HepG2 (cell line): Measurements from ENCODE around the gene TCAP. TPM values are rescaled to one million over a fixed set of nuclear protein-coding genes. Genes with fewer than 3 reads are reported as not detected.
A peak's percentile ranks its signal among the peaks of the same experiment; 100 is the strongest.

Experiments used
- ATF2 ChIP-seq: sonication (generic); formaldehyde crosslinking; IDR thresholded peaks from 2 replicates; pipeline ENCODE4 v1.4.0; 2020; ENCODE audit warnings: missing genetic modification reagents
- ELF3 ChIP-seq: IDR thresholded peaks from 2 replicates; pipeline ENCODE4 v1.6.1; 2016; ENCODE audit warnings: missing genetic modification reagents, missing compliant biosample characterization
- GATAD1 ChIP-seq: IDR thresholded peaks from 2 replicates; pipeline ENCODE4 v1.6.1; 2016; ENCODE audit warnings: missing genetic modification reagents, missing compliant biosample characterization
- HNRNPH1 ChIP-seq: fragments of 200-400 bp; formaldehyde crosslinking; optimal IDR thresholded peaks from 2 replicates; pipeline ENCODE3; 2017; ENCODE audit warnings: mild to moderate bottlenecking, low read depth, low read length
- MAF1 ChIP-seq: sonication (generic); formaldehyde crosslinking; IDR thresholded peaks from 2 replicates; pipeline ENCODE4 v1.5.0; 2020; ENCODE audit warnings: missing genetic modification reagents, borderline replicate concordance
- MATR3 ChIP-seq: sonication (generic); formaldehyde crosslinking; IDR thresholded peaks from 2 replicates; pipeline ENCODE4 v1.4.0; 2020; ENCODE audit warnings: missing genetic modification reagents
- MTA1 ChIP-seq: sonication (generic); formaldehyde crosslinking; IDR thresholded peaks from 2 replicates; pipeline ENCODE4 v1.4.0; 2020; ENCODE audit warnings: missing genetic modification reagents, mild to moderate bottlenecking, borderline replicate concordance
- NFE2L2 ChIP-seq: fragments of 150-350 bp; IDR thresholded peaks from 2 replicates; pipeline ENCODE4 v1.6.1; 2014; ENCODE audit warnings: low read length
- POLR2AphosphoS5 ChIP-seq: IDR thresholded peaks from 2 replicates; pipeline ENCODE4 v1.6.1; 2012; ENCODE audit warnings: low read depth, low read length
- TP53 ChIP-seq: sonication (generic); formaldehyde crosslinking; conservative IDR thresholded peaks from 2 replicates; pipeline ENCODE4 v1.4.0; 2020; ENCODE audit warnings: missing genetic modification reagents
- ZNF263 ChIP-seq: sonication (generic); formaldehyde crosslinking; IDR thresholded peaks from 2 replicates; pipeline ENCODE4 v1.4.0; 2020; ENCODE audit warnings: missing genetic modification reagents
- ZNF329 ChIP-seq: sonication (generic); formaldehyde crosslinking; IDR thresholded peaks from 2 replicates; pipeline ENCODE4 v1.9.0; 2021; ENCODE audit warnings: low read depth, mild to moderate bottlenecking, missing genetic modification reagents
- ZNF512B ChIP-seq: sonication (generic); formaldehyde crosslinking; IDR thresholded peaks from 2 replicates; pipeline ENCODE4 v1.5.1; 2020; ENCODE audit warnings: missing genetic modification reagents, mild to moderate bottlenecking, borderline replicate concordance
- ZNF609 ChIP-seq: sonication (generic); formaldehyde crosslinking; IDR thresholded peaks from 2 replicates; pipeline ENCODE4 v1.4.0; 2020; ENCODE audit warnings: mild to moderate bottlenecking, missing genetic modification reagents, borderline replicate concordance
- ZNF660 ChIP-seq: sonication (generic); formaldehyde crosslinking; IDR thresholded peaks from 2 replicates; pipeline ENCODE4 v1.5.1; 2020; ENCODE audit warnings: mild to moderate bottlenecking, low read depth, missing genetic modification reagents, borderline replicate concordance
- ZNF670 ChIP-seq: sonication (generic); formaldehyde crosslinking; IDR thresholded peaks from 2 replicates; pipeline ENCODE4 v1.8.0; 2022; ENCODE audit warnings: mild to moderate bottlenecking, missing genetic modification reagents, borderline replicate concordance
- ZNF773 ChIP-seq: sonication (generic); formaldehyde crosslinking; IDR thresholded peaks from 2 replicates; pipeline ENCODE4 v1.4.0; 2020; ENCODE audit warnings: missing genetic modification reagents, borderline replicate concordance
- ZSCAN30 ChIP-seq: sonication (generic); formaldehyde crosslinking; IDR thresholded peaks from 2 replicates; pipeline ENCODE4 v1.5.0; 2020; ENCODE audit warnings: mild to moderate bottlenecking, missing genetic modification reagents
- polyA plus RNA-seq, 8 experiments: library from polyadenylated mRNA; depleted of rRNA in 3 of 8; stranded (reverse) in 7 of 8; unstranded in 1 of 8; fragments of >200 nt; fragmentation: Illumina TruSeq in 4 of 8; extraction: Trizol in 4 of 8; gene quantifications; 2 replicates each; pipeline versions ENCODE4 v1.2.1 to v1.2.3, GENCODE V29; 2011 to 2016; ENCODE audit warnings: low read depth in 4 of 8, missing spikeins in 1 of 8, mixed read lengths in 1 of 8; ENCODE audit not compliant: insufficient read depth in 1 of 8
- total RNA-seq, 5 experiments: library from RNA; depleted of rRNA; stranded (reverse); fragments of >200 nt; fragmentation: Illumina TruSeq; extraction: Trizol; gene quantifications; 2 replicates each; pipeline ENCODE4 v1.2.3, GENCODE V29; 2016; ENCODE audit warnings: low read depth in 1 of 5
- TF ChIP-seq, protein P1 (sequence below): sonication (generic); formaldehyde crosslinking; IDR thresholded peaks from 2 replicates; pipeline ENCODE4 v1.8.0; 2022; ENCODE audit warnings: mild to moderate bottlenecking, missing genetic modification reagents, moderate library complexity

The TCAP gene
- total and polyA plus RNA-seq, 2 of the 13 experiments (the other 11 are each of a cell fraction or from before 2014, with no cell fraction given), result 0.24 to 0.65 TPM

DNA sequence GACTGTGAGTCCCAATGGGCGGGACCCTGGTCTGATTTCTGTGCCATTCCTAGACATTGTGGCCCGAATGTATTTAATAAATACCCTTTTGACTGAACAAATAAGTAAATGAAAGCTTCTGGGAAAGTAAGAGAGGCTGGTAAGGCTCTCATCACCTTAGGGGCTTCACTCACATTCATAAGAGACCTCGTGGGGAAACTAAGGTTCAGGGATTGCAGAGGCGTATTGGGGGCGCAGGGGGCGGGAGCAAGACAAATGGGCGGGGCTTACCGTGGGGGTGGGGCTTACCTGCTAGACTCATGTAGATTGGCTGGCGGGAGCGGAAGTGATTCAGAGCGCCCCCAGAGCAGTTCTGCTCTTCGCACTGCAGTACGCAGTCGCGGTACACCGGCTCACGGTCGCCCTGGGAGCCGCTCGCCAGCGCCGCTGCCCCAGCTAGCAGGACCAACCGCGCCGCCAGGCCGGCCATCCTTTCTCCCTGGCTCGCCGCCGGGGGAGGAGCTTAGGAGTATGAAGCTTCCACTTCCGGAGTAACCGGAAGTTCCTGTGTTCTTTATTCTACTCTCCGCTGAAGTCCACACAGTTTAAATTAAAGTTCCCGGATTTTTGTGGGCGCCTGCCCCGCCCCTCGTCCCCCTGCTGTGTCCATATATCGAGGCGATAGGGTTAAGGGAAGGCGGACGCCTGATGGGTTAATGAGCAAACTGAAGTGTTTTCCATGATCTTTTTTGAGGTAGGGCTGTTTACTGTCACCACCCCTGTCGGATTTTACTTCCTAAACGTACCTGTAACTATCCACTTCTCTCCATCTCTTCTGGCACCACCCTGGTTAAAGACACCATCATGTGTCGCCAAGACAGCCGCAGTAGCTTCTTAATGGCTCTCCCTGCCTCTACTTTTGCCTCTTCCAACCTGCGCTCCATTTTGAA is 22.7 kb downstream of the TCAP start, which contains the start of gene PGAP3 (continued):
- TF ChIP-seq MAF1 (CRISPR knock-in tag) (peak; percentile 82; the same call in 1 of the 2 replicates), ZNF660 (CRISPR knock-in tag) (no peak), GATAD1 (CRISPR knock-in tag) (peak; percentile 91), ATF2 (CRISPR knock-in tag) (peak; percentile 71; the same call in 1 of the 2 replicates), MTA1 (CRISPR knock-in tag) (no peak; the same call in 1 of the 2 replicates), NFE2L2 (no peak), ZNF329 (CRISPR knock-in tag) (no peak), ZNF609 (CRISPR knock-in tag) (no peak), ZNF773 (CRISPR knock-in tag) (no peak), ZNF670 (no peak), ZSCAN30 (CRISPR knock-in tag) (no peak), MATR3 (no peak), ZNF512B (CRISPR knock-in tag) (no peak), HNRNPH1 (no peak), TP53 (CRISPR knock-in tag) (0 out of 2 replicates have a peak, but pooled peaks have one; percentile 61), ZNF263 (peak; percentile 70; the same call in 1 of the 2 replicates), POLR2AphosphoS5 (peak; percentile 79), ELF3 (CRISPR knock-in tag) (peak; percentile 19; the same call in 1 of the 2 replicates)
- TF ChIP-seq, protein P1, sequence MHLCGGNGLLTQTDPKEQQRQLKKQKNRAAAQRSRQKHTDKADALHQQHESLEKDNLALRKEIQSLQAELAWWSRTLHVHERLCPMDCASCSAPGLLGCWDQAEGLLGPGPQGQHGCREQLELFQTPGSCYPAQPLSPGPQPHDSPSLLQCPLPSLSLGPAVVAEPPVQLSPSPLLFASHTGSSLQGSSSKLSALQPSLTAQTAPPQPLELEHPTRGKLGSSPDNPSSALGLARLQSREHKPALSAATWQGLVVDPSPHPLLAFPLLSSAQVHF, result no peak
